ENCODE results near the gene GATA3.

The GATA3 gene

GRCh38 chr10:8051109-8051821 lies 3.2 kb upstream of the GATA3 start:
- no peak for DNase-seq

DNA sequence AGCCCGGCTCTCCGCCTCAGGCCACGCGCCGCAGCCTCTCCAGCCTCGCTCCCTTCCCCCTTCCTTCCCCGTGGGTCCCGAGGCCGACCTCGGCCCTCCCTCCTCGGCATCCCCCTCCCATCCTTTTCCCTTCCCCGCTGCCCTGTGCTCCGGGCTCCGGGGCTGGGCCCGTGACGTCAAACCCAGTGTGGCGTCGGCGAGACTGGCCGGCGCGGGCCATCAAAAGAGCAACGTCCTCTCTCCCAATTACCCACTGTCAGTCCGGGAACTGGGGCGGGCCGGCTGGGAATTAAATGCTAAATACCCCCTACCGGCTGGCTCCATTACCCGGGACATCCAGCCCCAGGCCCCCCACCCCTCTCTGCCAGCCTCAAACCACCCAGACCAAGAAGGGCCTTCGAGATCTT lies 2.6 kb upstream of the GATA3 start:
- DNase-seq, result no peak

GRCh38 chr10:8052341-8052955 lies 2.0 kb upstream of the GATA3 start:
- DNase-seq, result no peak

DNA sequence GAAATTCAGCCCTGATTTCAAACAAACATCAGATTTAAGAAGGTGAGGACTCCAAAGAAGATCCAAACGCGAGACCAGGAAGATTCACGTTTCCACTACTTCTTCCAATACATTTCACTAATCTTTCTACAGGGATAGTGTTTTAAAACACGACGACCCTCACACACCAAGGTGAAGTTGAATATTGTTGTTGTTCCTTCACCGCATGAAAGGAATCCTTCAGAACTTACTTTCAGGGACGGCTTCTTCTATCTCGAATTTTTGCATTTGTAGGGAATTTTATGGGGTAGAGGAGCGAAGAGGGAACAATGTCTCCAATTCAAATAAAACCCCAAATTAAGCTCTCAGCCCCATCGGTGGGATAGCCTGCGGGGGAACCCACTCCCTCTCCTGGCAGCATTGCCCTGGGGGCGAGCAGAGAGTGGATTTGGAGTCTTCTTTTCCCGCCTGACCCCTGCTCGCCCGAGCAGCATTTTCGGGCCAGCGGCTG lies 1.5 kb upstream of the GATA3 start:
- DNase-seq, result no peak

DNA sequence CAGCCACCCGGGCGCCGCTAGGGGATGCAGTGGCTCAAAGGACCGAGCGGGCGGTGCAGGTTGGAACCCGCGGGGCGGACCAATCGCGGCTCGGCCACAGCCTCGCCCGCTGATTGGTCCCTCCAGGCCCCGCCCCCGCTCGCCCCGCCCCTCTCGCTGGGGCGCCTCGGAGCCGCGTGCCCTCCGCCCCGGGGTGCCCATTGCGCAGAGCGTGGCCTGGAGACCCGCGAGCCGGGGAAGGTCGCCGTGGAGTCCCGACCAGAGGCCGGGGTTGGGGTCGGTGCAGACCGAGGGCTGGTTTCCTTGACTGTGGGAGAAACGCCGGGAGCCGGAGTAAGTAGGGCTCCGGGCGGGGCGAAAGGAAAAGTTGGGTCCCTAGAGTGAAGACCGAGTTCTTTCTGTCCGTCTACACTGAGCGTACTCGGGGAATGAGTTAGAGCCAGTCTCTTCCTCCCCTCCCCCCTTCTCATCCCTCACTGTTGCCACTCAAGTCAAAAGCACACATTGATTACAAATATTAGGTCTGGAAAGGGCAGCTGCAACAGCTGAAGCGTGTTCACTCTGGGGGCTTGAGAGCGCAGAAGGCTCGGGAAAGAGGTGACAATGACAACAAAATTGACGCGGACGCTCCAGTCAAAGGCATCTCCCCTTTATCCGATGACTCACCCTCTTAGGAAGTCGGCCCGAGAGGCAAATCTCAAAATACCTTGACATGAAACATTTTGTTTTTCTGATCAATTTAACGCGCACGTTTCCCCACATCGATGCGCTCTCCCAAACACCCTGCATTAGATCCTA lies 843 bp upstream of the GATA3 start:
- peak; percentile 96 for DNase-seq

- no peak for DNase-seq
Observed at GRCh38 chr10:8054244-8054493, 319 bp upstream of the GATA3 start.

GRCh38 chr10:8055420-8056349 lies 1.2 kb downstream of the GATA3 start:
- DNase-seq, result peak; percentile 47

GRCh38 chr10:8056378-8056777 lies 1.9 kb downstream of the GATA3 start:
- DNase-seq, result no peak

DNA sequence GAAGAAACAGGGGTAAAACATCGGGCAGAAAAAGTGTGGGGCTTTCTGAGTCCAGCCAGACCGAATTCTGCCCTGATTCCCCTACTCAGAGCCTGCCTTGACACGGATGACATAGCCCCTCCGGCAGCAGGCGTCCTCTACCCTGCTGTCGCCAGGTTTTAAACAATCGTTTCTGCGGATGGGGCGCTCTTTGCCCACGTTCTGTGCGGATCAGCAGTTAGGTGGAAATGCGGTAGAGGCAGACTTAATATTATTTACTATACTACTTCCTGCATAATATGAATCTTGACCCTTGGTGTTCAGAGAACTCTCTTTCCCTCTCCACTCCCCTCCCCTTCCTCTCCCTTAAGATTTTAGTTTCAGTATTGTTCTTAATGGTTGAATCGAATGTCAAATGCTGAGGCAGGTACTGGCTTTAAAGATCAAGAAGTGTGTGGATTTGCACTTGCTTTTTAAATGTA lies 2.4 kb downstream of the GATA3 start:
- DNase-seq, result peak; percentile 65

GRCh38 chr10:8057636-8058273 lies 3.3 kb downstream of the GATA3 start:
- no peak for DNase-seq

GRCh38 chr10:8058274-8059111 lies 4.0 kb downstream of the GATA3 start:
- no peak for DNase-seq

DNA sequence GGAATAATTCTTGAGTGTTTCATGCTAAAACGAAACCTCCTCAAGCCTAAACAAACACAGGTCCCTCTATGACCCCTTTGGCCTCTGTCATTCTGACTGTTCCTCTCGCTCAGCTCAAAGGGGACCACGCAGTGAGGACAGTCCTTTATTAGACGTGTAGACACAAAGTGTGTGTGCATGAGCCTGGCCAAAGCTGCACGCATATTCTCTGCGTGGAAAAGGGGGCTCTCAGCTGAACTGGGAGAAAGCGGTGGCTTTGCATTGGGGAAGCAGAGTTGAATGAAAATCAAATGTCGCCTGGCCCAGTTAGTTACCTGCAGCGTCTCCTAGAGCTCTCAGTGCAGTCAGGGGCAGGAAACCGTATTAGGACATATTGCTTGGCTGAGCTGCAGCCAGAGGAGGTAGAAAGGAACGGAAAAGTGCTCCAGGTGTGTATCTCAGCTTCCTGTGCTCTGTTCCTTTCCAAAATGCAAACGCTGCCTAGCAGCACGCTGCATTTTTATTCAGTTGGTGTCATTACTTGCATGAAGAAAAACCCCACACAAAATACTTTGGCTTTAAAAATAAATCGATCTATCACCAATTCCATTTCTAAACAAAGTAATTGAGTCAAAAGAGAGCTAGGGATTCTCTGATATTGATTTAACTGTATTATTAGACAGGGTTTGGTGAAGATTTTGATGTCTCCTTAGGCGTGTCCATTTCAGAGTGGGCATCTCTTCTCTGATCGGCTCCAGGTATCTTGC lies 4.9 kb downstream of the GATA3 start:
- no peak for DNase-seq

- DNase-seq, result peak; percentile 74
Observed at GRCh38 chr10:8060010-8060703, 5.7 kb downstream of the GATA3 start.

GRCh38 chr10:8060704-8061121 lies 6.2 kb downstream of the GATA3 start:
- DNase-seq, result no peak

DNA sequence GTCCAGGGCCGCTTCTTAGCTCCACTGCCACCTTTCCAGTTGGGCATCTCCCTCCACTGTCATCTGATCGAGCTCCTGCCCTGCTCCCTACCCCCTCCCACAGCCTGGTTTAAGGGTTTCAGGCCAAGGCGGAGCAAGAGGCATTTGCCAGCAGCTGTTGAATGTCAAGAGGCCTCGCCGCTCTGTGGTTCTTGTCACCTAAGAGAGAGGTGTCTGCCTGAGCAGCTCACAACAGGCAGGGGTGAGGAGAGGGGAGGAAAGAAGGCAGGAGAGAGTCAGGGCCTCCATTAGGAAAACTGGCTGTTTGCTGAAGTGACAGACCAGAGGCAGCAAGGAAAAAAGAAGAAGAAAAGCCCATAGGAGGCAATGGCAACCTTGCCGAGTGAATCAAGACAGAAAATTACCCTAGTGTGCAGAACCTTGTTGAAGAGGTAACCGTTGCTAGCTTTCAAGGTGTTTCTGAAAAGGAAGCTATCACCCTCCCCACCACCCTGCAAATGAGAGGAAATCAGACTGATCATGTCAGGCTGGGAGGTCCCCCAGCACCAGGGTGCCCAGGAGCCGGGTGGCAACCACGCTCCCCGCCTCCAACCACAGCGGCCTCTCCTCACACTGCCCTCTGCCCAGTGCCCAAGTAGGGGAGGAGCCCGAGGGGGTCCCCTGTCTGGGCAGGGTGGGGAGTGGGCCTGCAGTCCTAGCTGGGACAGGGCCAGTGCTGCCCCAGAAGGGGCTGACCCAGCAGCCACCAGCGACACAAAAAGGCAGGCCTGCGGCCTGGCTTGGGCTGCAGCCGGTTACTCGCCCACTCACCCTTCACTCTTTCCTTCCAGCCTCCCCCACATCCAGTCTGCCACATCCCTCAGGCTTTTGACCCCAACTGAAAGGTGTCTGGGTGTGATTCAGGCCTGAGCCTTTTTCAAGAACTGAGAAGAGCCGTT lies 7.1 kb downstream of the GATA3 start:
- peak; percentile 53 for DNase-seq

GRCh38 chr10:8063128-8063908 lies 8.8 kb downstream of the GATA3 start:
- DNase-seq, result no peak

DNA sequence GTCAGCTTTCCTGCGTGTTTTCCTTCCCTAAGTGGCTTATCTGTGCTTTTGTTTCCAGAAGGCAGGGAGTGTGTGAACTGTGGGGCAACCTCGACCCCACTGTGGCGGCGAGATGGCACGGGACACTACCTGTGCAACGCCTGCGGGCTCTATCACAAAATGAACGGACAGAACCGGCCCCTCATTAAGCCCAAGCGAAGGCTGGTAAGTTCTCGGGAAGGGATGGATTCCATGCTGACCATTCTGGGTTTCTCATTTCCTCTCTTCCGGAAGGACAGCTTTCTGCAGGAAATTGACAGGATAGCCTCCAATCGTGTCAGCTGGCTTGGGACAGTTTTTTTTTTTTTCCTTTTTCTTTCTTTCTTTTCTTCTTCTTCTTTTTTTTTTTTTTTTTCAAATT lies 9.4 kb downstream of the GATA3 start:
- no peak for DNase-seq

- DNase-seq, result no peak
Observed at GRCh38 chr10:8064436-8064835, 9.9 kb downstream of the GATA3 start.
